Right lobe of liver (tissue), 4 donors: ENCODE data around the gene IMPDH1.

Source experiments
- POLR2A ChIP-seq: fragments of 450-650 bp; IDR thresholded peaks from one replicate; pipeline ENCODE4 v1.6.1; 2017; ENCODE audit warnings: antibody characterized with exemption, mild to moderate bottlenecking
- TF ChIP-seq, protein P1 (sequence below), 4 donors: fragments of 200-600 bp in 3 of 4; fragments of 450-650 bp in 1 of 4; IDR thresholded peaks; one replicate each; pipeline versions ENCODE4 v1.5.1 to v1.8.0; 2016 to 2022; ENCODE audit warnings: antibody characterized with exemption in 4 of 4, mild to moderate bottlenecking in 2 of 4
- donor health status: DM: no; HTN: no; CAD: no.
- donor health status: DM: no; HTN: no; CAD: no.
- donor health status: DM: no; HTN: yes; CAD: no.

DNA sequence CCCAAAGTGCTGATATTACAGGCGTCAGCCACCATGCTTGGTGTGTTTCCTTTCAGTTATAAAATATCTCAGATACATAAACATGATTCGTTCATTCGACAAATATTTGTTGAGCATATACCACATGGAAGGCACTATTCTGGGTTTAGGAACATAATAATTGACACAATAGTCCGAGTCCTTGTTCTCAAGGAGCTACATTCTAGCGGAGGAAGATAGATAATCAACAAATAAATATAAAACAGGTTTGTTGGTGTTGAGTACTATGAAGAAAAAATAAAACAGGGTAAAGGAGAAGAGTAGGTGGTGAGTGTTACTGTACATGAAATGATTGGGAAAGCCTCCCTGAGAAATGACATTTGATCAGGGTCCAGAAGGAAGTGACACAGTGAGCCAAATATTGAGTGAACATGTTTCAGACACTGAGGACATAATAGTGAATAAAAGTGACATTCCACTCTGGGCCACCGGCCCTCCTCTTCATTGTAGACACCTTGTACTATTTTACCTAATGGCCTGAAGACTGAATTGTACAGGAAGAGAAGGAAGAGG lies 39.0 kb upstream of the IMPDH1 start:
- TF ChIP-seq, protein P1, sequence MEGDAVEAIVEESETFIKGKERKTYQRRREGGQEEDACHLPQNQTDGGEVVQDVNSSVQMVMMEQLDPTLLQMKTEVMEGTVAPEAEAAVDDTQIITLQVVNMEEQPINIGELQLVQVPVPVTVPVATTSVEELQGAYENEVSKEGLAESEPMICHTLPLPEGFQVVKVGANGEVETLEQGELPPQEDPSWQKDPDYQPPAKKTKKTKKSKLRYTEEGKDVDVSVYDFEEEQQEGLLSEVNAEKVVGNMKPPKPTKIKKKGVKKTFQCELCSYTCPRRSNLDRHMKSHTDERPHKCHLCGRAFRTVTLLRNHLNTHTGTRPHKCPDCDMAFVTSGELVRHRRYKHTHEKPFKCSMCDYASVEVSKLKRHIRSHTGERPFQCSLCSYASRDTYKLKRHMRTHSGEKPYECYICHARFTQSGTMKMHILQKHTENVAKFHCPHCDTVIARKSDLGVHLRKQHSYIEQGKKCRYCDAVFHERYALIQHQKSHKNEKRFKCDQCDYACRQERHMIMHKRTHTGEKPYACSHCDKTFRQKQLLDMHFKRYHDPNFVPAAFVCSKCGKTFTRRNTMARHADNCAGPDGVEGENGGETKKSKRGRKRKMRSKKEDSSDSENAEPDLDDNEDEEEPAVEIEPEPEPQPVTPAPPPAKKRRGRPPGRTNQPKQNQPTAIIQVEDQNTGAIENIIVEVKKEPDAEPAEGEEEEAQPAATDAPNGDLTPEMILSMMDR (IDR thresholded peaks at IDR 0.05): no peak
- no peak for TF ChIP-seq POLR2A
